Ramos (cell line): ENCODE measurements around the gene FAM174C.

ENCODE experiments used
- in situ Hi-C: fragments of 300-500 bp; cut with MboI; formaldehyde crosslinking; loops from one replicate; pipeline ENCODE4 v1.14.3; 2022; ENCODE audit warnings: low sequenced_read_pairs; ENCODE audit not compliant: unreplicated experiment

FAM174C gene

DNA sequence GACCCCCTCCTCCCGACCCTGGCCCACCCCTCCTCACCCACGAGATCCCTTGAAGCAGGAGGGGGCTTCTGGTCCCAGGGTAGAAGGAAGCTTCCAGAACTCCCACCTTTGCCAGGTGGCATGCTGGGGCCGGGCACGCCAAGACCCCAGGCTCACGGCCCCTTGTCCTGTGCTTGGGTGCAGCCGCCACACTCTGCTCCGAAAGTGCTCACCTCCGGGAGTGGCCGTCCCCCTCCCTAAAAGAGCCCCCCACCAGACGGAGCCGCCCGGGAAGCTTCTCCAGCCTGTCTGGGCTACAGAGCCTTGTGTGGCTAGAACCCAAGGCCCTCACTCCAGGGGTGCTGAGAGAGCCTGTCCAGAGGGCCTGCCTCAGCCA lies 8.6 kb downstream of the FAM174C start:
- in situ Hi-C loops: no loop called here

DNA sequence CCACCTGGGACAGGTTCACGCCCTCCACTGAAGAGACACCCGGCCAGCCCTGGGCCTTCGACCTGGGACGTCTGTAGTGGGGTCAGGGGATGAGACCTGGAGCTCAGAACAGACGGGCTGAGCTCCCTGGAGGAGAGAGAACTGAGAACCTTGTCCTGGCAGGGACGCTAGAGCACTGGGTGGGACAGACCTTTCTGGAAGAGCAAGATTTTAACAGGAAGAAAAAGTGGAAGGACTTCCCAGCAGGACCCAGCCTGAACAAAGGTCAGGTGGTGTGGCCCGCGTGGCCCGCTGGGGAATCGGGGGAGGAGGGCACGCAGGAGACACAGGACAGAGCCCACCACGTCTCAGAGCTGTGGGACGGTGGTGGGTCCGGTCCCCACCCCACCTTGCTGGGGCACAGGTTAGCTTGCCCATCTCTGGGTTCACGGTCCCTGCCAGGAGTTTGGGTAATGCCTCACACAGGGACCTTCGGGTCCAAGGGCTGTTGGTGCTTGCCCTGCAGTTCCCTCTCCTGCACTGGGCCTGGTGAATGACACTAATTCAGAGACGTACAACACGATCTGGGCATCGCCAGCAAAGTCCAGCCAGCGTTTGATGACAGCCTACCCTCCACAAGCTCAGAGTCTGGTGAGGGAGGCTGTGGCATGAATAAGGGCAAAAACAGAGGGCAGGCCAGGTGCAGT lies 9.1 kb downstream of the FAM174C start:
- in situ Hi-C loops: no loop called here

DNA sequence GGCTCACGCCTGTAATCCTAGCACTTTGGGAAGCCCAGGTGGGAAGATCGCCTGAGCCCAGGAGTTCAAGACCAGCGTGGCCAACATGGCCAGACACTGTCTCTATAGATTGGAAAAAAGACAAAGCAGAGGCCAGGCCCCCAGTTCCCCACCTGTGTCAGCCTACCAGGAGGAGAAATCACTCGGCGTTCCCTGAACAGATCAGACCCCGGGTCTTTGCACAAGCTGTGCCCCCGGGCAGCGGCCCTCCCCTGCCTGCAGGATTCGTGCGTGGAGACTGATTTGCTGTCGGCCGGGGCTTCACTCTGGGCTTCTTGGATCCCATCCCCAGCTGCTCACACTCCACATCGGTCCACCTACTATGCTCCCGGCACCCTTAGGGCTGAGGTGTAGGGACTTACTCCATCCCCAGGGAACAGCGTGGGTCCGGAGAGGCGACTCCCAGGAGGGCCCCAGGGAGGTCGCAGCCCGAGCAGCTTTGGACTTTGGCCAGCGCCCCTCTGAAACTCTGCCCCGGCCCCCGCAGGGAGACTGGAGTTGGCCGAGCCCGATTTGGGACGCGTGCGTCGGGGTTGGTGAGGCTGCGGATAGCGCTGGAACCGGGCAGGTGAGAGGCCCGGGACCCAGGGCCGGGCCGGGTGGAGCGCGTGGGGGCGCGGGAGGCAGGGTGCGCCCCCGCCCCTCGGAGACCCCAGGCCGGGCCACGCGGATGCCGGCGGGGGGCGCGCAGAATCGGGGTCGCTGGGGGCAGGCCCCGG lies 9.8 kb downstream of the FAM174C start:
- in situ Hi-C loops: no loop called here

DNA sequence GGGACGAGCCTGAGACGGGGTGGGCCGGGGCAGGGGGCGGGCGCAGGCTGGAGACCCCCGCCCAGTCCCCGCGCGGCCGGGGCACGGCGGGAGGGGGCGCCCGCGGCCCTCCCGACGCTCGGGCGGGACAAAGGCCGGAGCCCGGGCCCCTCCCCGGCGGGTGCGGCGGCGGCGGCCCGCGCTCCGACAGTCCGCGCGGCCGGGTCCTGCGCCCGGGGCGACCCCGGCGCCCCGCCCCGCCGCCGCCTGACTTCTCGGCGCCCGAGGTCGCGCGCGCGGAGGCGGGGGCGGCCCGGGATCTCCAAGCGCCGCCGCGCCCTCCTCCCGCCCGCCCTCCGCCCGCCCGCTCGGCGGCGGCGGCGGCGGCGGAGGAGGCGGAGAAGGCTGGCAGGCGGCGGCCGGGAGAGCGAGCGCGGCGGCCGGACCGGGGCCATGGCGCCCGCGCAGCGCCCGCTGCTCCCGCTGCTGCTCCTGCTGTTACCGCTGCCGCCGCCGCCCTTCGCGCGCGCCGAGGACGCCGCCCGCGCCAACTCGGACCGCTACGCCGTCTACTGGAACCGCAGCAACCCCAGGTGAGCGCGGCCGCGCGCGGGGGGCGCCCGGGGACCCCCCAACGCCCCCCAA lies 10.5 kb downstream of the FAM174C start, which contains the start of gene EFNA2:
Gene EFNA2, plus strand, starts transcription at position 137 of the 624 bp plus-strand sequence. Its CDS starts 296 bp downstream, at position 433.
- in situ Hi-C loops: no loop called here

DNA sequence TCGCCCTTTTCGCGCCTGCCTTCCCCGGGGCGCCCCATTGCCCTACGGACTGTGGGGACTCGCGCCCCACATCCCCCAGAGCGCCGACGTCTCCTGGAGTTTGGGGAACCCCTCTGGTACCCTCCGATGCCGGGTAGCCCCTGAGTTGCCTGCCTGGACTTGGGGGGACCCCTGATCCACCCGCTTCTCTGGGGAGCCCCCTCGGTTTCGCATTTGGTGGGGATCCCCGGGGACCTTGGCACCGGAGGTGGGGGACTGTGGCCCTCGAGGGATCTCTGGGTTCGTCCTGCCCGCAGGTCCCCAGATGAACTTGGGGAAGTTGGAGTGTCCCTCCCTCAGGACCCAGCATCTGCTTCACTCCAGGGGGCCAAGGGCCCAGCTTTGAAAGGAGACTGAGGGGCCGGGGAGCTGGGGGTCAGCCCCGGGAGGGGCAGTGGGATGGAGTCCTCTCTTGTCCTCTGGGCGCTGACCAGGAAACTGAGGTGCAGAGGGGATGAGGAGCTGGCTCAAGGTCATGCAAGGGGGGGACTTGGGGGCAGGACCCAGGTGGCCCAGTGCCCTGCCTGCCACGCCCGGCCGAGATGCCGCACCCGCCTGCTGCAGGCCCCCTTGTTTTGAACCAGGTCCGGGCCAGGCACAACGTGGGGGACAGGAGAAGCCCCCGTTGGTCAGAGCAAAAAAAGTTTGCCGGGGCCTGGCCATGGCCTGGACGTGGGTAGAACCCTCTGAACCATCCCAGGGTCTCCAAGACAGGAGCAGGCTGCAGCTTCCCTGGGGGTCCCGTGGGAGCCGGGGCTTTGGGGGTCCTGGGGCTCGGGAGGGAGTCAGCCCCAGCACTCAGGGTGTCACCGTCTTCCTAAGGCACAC lies 11.4 kb downstream of the FAM174C start:
- in situ Hi-C loops: no loop called here

DNA sequence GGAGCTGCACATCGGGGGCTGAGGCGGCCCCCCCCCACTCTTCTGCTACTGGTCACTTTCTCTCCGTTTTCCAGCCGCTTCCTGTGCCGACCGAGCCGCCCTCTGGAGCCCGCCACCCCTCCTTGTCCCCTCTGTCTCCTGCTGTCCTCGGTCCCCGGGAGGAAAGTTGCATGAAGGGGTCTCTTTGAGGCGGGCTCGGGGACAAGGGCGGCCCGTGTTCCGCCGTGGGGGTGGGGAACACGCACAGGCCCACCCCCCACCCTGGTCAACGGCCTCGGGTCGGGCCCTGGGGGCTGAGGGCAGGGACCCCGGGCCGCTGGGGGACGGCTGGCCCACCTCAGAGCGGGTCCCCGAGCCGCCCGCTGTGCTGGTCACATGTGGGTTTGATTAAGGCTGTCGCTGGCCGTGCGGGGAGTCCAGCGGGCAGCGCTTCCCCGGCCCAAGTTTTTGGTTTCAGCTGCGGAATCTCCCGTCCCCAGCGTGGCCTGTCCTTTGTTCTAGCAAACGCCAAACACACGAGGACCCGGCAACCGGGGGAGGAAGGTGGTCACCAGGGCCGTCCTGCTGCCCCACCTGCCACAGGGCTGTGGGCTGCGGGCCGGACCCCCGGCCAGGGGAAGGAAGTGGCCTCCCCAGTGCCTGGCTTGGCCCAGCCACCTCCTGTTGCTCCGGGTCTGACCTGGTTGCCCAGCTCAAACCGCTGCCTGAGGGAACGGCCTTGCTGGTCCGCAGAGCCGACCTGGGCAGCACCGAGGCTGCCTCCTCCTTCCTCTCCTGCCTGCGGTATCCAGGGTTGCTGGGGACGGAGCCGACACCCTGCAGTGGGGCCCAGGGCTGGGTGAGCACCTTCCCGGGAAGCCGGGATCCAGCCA lies 12.3 kb downstream of the FAM174C start:
- in situ Hi-C loops: no loop called here

DNA sequence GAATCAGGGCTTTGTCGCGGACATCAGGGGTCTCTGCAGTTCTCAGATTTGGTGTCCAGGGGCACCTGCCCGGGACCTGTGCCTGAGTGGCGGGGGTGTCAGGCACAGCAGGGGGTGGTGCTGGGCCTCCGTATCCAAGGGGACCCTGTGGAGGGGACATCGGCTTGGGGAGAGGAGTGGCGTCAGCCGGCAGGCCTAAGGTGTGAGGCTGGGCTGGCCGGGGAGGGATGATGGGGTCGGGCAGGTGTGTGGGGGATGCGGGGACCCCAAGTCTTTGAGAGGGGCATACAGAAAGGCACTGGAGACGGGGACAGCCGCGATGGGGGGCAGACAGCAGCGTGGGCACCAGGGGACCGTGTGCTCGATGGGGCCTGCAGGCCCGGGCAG lies 12.9 kb downstream of the FAM174C start:
- in situ Hi-C loops: no loop called here

DNA sequence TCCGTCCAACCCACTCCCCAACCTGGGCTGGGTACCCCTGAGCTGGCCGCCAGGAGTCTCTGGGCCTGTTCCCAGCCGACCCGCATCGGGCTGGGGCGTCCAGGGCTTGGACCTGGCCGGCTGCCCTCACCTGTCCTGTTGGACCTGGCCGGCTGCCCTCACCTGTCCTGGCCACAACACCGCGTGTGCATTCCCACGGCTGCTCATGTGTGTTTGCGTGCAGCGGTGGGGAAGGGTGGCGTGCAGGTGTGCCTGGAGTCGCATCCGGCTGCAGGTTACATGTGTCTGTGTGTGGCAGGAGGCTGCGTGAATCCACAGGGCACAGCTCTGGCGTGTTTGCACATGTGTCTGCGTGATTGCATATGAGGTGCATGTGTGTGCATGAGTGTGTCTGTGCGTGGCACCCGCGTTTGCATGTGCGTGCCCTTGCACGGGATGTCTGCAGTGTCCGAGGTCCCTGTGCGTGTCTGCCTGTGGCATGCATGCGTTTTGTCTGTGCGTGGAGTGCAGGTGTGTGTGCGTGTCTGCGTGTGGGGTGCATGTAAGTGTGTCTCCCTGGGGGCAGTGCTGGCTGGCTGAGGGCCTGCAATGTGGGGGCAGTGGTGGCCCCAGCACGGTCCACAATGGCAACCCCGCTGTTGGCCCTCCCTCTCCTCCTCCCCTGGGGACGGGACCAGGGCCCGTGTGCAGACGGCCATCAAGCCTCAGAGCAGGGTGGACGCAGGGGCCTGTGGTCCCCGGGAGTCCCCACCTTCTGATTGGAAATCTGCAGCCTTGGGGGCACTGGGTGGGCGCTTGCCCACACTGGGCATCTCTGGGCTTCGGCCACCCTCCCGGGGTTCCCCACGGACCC lies 13.7 kb downstream of the FAM174C start:
- in situ Hi-C loops: no loop called here

DNA sequence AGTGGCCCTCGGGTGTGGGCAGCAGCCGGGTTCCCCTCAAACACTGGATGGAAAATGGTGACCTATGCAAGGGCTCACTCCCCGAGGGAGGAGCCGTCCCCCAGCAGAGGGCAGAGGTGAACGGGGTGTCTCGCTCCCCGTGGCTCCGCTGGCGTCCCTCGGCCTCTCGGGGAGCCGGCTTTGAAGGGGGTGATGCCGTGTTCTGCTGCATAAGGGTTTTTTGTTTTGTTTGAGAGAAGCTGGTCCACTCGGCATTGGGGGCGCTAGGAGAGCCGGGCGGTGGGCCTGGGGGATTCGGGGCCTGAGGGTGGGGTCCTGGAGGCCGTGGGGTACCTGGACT lies 14.3 kb downstream of the FAM174C start:
- in situ Hi-C loops: no loop called here

DNA sequence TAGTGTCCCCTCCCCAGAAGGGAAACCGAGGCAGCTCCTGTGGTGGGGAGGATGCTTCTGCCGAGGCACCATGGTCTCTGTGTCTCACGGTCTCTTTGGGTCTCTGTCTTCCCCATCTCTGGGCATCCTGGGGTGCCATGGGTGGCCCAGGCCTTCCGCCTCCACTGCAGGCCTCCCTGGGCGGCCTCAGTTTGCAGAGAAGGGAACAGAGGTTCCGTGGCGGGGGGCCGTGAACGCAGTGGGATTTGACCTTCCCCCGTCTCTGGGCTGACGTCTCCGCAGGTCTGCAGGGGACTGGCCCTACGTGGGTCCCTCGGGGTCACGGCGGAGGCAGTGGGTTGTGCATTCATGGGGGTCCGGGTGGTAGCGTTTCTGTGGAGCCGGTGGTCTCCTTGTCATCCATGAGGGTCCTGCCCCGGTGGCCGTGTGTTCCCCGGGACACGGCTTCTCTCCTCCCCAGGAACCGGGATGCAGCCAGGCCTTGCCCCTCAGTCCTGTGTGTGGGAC lies 14.9 kb downstream of the FAM174C start:
- in situ Hi-C loops: no loop called here

DNA sequence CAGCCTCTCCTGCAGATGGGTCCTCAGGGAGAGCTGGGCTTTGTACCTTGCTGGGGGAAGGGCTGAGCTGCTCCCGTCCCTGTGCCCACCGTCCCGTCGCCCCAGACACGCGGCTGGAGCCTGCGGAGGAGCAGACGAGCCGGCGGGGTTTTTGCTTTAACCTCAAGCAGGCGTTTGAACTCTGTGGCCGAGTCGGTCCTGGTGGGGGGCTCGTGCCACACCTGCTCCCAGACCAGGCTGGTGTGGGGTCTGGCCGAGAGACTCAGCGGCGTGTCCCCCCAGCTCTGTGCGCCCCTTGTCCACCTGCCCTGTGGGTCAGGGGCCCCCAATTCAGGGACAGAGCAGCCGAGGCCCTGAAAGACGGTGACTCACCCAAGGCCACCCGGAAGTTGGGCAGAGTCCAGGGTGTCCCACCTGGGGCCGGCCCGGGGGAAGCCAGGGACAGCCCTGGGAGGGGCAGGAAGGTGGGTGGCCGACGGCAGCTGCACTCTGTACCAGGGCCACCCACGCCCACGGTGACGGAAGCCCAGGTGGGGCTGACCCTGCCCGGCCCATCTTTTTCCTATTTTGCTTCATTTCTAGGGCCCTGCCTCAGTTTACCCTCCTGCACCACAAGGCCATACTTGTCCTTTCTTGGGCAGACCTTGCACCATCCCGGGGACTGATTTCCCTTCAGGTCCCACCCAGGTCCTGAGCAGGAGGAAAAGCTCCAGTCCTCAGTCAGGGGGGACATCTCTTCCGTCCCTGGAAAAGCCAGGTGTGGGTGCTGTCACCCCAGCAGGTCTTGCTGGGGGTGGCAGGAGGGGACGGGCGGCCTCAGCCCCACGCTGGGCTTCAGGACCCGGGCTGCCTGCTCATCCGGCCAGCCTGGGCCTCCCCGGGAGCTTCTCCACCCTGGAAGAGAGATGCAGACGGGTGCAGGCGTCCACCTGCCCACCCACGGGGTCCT lies 15.6 kb downstream of the FAM174C start:
- in situ Hi-C loops: no loop called here

DNA sequence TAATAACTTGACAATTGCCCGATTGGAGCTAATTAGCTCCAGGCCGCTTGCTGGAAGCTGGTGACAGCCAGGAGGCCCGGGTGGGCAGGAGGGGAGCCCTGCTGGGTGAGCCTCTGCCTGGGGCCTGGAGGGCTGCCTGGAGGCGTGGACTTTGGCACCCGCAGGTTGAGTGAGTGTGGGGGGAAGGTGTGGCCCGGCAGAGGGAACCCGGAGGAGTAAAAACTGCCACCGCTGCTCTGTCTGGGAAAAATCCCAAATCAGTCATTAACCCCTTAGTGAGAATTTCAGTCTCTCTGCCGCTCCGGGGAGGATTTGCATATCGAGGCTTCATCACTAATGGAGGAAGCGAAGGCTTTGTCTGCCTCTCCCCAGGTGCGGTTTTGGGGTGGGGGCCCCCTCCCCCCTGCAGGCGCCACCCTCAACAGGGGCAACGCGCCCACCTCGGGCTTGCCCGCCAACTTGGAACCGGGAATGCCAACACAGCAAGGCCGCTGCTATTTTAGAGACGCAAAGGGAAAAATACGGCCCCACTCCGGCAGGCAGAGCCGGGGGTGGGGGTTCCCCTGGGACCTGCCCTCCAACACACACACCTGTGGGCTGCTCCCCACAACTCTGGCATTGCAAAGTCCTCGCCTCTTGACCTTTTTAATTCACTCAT lies 16.6 kb downstream of the FAM174C start:
- in situ Hi-C loops: no loop called here

DNA sequence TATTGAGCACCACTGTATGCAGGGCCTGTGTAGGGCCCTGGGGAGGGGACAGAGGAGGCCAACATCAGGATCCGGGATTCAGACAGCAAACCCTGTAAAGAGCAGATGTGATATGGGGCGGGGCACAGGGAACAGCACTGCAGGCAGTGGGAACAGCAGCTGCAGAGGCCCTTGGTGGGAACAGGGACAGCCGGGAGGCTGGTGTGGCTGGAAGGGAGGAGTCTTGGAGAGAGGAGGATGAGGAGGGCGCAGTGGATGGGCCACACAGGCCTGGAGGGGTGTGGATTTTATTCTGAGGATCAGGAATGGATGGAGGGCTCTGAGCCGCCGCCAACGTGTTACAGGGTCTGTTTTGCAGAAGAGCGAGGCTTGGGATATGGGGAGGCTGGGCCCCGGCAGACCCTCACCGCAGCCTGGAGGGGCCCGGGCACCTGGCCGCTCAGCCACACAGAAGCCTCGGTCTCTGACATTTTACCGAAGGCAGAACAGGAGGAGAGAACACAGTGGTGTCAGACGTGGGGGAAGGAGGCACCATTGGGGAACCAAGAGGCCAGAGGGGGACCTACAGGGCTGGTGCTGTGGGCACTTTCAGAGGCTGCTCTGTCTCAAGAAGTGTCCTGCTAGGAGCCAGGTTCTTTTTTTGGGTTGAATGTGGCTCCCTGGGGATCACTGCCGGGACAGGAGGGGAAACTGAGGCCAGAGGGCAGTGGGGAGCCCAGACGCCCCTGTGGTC lies 17.3 kb downstream of the FAM174C start:
- in situ Hi-C loops: no loop called here

DNA sequence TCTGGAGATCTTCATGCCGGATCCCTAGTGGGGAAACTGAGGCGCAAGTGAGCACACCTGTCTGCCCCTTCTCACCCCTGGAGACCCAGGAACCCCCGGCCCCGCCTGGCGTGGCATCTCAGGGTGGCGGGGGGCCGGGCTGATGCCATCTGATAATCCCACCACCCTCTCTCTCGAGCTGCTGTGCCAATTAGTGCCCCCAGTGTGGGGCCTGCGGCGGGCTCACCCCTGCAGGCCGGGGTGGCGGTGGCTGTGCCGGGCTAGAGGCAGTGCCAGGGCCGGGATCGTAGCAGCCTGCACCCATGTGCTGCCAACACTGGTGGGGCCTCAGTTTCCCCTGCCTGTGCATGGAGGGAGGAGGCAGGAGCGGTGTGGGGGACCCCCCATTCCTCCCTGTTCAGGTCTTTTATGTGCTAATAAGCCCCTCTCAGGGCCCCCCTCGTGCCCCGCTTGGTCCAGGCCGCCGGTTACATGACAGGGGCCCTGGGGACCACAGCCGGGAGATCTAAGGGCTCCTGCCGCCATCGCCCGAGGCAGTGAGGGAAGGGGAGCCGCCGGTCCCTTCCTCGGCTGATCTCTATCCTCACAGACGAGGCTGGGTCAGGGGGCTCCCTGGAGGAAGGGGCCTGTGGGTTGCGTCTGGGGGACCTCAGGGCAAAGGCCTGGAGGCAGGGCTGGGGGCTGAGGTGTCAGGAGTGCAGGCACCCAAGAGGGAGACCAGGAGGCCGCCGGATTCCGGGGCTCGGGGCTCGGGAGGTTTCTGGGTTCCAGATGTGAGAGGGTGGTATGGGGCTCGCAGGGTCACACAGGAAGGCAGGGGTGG lies 18.7 kb downstream of the FAM174C start:
- in situ Hi-C loops: no loop called here

DNA sequence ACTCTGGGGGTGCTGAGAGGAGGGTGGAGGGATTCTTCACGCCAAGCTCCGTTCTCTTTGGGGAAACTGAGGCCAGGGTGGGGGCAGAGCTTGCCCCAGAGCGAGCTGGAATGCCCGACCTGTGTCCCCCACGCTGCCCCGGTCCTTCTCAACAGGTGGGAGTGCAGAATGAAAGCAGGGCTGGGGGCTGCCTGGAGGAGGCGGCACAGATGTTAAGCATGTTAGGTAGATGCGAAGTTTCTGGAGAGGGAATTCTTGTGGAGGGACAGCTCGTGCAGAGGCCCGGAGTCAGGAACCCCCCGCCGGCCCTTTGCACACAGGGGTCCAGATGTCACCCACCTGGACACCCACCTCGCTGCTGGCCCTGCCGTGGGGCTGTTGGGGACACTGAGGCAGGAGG lies 19.4 kb downstream of the FAM174C start:
- in situ Hi-C loops: no loop called here
